HG02938 (cell line): ENCODE measurements around the gene MYH1.
"Not testable (repeated sequence)": the region's sequence is repeated elsewhere in the genome, so short reads cannot be mapped to it uniquely, and the experiment has no call there.

Experiments
- ATAC-seq: cut with Tn5 transposase; IDR thresholded peaks from one replicate; pipeline ENCODE4 v1.9.1; 2021; ENCODE audit warnings: mild to moderate bottlenecking, moderate library complexity; ENCODE audit not compliant: unreplicated experiment

MYH1 gene

DNA sequence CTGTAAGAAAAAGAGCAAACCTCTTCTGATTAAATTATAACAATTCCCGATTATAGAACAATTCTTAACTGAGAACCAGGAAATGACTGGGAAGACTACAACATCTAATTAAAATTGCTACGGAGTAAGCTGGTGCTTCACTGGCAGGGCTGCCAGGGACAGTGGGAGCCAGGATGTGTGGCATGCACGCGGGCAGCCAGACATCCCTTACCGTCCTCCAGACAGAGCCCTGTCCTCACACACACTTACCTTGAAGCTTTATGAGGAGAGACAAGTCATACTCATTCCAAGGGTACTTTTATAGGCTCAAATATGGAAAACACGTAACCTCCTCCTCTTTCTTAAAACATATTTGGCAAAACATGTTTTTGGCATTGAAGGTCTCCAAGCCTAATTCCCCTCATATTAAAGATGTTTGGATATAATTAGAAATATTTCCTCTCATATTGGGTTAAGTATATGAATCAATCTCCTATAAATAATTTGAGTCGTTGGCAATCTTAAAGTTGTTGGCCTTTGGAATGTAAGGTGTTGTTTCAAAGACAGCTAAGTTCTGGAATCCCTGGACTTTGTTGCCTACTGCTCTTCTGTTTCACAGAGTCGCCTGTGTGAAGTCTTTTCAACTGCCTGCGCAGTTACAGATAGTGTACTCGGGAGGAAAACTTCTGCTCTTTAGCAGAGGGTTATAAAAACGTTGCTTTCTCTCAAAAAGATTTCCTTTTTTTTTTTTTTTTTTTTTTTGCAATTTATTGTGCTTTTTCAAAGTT is at the start of gene MYH1:
Gene MYH1, minus strand, starts transcription at position 272 of the 767 bp plus-strand sequence. CDS start 1,900 bp downstream, outside the sequence.
- ATAC-seq = no peak

DNA sequence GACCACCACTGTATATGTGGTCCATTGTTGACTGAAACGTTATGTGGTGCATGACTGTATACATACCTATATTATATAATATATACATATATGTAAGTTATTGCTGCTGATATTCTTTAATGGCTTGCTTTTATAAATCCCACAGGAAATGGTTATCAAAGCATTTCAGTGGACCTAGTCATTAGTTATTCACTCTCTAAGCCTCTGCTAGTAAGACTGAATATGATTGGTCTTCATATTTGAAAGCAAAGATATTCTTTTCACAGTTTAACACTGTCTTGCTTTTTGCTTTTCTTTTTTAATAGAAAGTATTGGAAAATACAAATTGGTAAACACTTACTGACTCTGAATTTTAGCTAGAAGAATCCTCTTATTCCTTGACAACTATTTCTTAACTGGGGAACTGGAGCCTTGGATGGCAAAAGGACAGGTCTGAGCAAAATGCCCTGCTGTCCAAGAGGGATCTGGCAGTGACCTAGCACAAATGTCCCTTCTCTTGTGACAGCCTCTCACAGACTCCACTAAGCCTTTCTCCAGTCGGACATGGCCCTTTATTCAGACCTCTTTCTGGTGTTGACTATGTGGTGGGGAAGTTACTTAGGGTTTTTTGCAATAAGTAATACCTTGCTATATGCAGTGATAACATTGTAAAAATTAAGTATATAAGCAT is 45.8 kb upstream of the MYH1 start:
- no peak for ATAC-seq

DNA sequence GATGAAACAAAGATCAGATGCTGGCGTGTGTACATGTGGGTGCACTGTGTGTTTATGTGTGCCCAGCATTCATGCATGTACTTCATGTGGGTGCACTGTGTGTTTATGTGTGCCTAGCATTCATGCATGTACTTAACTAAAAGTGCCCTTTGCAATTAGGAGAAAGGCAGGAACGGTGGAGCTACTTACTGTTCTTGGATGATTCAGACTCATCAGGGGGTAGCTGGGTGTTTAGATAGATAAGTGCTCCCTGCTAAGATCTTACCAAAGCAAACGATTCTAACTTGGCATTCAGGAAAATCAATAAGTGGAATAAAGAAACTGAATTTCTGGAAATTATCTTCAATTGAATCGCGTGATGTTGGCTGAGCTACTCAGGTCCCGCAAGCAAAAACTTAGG is 39.7 kb upstream of the MYH1 start:
- no peak for ATAC-seq

DNA sequence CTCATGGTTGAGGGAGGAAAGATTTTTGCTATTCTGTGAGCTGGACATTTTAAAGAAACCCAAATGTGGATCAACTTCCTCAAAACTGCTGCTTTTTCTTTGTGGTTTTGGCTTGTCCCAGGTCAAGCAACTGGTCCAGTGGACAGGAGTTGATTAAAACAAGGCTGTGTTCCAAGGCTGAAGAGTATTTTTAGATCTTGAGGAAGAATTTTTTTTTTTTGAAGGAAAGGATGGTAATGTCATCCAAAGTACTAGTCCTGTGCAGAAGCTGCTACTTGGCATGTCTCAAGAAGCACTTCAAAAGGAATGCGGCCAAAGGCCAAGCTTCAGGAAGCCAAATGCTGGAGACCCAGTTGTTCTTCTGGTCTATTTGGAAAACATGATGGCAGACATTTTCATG is 39.1 kb upstream of the MYH1 start:
- ATAC-seq = no peak

DNA sequence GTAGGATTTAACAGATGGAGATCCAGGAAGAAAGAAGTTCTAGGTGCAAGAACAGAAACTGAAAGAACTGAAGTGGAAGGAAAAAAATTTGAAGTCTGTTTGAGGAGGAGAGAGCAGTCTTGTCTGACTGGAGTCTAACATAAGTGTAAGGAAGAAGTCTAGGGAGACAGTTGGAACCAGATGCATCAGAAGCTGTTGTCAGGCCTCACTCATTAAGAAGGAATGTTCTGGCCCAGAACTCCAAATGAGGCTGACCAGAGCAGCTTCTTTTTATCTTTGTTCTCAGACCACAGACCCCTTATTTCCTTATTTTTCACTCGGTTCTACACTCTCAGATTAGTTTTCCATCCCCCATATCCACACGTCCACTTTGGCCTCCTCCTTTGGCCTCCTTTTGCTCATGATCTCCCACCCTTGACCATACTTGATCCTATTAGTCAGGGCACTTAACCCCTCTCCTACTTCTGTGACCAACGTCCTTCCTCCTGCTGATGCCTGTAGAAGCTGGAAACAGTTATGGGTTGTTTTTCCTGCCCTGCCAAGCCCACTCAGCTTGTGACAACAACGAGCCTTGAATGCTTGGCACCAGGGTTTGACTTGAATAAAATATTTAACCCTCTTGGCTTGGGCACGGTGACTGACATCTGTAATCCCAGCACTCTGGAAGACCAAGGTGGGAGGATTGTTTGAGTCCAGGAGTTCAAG is 38.1 kb upstream of the MYH1 start:
- ATAC-seq = no peak

DNA sequence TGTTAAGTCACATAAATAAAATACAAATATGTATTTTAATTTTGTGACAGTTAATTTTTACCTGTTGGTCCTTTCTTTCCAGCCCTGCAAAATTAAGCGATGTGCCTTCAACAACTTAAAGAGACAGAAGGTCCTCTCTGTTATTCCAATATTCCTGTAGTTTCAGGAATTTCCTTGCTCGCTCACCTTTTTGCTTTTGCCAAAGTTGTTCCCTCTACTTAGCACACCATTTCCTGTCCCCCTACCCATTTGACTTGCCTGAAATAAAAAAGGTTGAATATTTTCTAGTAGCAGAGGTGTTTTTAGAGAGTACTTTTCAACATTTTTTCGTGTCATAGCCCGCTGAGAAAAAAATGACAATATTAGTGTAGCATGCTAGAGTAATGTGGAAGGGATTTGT is 31.7 kb upstream of the MYH1 start:
- no peak for ATAC-seq

DNA sequence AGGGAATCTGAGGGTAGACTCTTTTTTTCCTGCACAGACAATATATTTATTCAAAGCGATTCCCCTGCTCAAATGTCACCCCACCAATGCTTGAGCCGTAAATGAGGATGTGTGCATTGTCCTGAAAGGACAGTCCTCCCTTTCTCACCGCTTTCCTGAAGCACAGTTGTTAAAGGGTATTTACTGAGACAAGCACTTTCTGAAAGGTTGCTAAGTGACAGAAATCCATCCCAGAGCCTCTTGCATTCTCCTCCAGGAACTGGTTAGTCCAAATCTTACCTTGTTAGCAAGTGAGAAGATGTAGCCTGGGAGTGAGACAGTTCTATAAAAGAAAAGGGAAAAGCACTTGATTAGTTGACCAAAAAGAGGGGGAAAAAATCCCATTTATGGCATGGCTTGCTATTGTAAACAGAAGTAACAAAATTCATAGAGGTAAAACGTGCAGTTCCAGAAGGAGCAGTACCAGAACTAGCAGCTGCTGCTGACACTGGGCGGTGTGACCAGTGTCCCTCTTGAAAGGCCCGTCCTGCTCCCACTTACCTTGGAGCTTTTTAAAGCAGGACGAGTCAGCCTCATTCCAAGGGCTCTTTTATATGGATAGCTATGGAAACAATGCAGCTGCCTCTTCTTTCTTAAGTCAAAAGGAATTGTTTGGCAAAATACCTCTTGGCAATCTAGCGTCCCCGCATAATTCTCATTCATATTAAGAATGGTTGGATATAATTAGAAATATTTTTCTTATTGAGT is 30.9 kb upstream of the MYH1 start, which contains the start of gene MYH2:
Gene MYH2, minus strand, starts transcription at position 563 of the 747 bp plus-strand sequence. CDS start 1,738 bp downstream, outside the sequence.
- no peak for ATAC-seq

DNA sequence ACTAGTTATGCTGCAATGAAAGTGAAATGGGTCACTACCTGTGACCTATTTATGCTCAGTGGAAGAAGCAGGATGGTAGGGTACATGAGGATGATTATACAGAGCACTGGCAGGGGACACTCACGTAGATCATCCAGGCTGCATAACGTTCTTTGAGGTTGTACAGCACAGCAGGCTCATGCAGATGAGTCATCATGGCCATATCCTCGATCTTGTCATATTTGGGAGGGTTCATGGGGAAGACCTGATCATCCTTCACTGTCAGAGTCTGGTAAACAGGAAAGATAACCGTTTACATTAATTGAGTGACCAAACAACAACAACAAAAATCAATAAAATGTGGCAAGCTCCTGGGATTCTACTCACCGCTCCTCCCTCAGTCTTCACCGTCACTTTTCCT is 29.0 kb upstream of the MYH1 start:
- ATAC-seq = no peak

DNA sequence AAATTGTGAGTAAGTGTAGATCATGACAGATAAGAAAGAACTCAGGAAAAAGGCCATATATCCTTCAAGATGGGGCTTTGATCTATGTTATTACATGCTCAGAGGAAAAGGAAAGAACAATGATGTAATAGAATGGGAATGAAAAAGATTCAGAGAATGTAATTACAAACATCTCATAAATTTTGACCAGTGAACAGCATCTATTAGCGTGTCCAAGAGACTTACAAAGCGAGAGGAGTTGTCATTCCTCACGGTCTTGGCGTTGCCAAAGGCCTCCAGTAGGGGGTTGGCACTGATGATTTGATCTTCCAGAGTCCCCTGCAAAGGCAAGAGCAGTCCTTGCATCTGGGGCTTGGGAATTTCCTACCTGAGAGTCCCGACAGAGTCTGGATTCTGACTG is 25.1 kb upstream of the MYH1 start:
- not testable (repeated sequence) for ATAC-seq

DNA sequence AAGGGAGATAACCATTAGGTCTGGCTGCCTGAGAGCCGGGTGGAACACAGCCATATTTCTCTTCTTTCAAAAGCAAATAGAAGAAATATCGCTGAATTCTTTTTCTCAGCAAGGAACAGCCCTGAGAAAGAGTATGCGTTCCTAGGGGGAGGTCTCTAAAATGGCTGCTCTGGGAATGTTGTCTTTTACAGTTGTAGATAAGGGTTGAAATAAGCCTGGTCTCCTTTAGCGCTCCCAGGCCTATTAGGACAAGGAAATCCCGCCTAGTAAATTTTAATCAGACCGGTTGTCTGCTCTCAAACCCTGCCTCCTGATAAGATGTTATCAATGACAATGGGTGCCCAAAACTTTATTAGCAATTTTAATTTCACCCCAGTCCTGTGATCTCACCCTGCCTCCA is 22.8 kb upstream of the MYH1 start:
- not testable (repeated sequence) for ATAC-seq

DNA sequence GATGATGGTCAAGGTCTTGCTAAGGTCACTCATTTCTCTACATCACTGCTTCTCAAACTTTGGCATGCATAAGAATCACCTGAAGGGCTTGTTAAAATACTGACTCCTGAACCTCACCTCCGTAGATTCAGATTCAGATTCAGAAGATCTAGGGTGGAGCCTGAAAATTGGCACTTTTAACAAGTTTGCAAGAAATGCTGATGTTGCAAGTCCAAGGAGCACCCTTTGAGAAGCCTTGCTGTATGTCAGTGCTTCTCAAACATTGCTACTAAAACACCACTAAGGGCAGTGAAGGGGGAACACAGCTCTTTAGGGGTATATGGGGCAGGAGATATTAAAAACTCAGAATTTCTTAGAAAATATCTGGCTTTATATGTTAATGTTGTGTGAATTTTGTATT is 13.7 kb upstream of the MYH1 start:
- ATAC-seq = no peak

DNA sequence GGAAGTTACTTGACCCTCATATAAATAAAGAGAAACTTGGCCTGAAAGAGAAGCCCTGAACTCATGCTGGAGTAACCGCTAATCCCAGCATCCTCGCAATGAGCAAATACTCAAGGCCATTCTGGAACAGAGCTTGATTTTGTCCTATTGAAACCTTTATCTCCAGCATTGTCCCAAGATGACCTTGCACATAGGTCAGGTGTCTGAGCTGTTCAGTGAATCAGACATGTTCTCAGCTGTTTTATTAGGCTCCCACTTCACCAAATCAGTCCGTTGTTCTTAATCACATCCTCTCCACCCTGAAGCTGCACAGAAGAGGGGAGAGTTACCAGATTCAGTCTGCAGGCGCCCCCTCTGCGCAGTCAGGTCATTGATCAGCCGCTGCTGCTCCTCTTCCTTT is 9.1 kb upstream of the MYH1 start:
- ATAC-seq = no peak

DNA sequence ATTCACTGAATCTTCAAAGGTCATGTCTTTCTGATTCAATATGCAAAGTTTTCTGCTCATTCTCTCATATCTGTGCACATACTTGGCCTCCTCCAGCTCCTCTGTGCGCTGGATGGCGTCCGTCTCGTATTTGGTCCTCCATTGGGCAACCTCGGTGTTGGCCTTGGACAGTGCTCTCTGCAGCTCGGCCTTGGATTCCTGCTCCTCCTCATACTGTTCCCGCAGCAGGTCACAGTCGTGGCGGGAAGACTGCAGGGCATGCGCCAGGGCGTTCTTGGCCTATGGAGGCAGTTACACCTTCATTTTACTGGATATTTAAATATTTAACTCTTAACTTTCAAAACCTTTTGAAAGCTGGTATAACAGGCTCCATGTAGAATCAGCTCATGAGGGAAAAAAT is 8.2 kb upstream of the MYH1 start:
- no peak for ATAC-seq

DNA sequence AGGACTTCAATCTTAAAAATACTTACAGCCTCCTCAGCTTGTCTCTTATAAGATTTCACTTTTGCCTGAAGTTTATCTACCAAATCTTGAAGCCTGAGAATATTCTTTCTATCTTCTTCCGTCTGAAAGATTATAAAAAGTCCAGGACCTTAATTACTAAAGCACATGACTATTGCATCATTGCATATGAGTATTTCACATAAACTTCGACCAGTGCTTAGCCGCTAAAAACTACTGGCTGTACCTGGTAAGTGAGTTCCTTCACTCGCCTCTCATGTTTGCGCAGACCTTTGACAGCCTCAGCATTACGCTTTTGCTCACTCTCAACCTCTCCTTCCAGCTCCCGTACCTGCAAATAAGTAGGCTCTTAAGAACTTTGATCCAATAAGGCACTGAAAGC is 4.7 kb upstream of the MYH1 start:
- no peak for ATAC-seq

DNA sequence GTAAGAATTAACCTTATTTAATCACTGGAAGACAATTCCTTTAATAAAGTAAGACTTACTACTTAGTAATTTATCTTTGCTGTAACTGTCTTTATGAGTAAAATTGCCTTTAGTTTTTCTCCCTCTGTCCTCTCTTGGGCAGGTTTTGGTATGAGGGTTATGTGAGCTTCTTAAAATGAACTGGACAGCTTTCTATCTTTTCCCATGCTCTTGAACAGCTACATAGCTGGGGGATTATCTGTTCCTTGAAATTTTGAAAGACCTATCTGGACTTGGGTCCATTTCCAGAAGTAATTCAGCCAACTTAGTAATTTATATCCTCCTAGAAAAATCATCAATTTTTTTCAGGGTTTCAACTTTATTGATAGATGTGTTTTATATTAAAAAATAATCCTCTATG is 3.6 kb upstream of the MYH1 start:
- no peak for ATAC-seq

DNA sequence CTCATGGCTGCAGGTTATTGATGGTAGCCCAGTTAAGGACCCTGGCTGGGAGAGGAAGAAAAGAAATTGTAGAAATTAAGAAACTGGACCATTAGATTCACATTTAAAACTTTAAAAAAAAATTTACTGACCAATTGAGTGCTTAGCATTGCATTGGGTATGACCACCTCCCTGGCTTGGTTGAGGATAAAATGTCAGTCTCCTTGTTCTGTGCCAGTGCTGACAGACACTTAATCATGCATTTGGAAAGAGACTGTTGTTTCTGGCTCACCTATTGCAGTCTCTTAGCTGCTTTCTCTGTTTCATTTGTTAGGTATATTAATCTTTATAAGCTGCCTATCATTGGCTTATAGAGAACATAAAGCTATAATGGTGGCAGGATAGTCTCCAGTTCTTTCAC is 1.7 kb downstream of the MYH1 start:
- no peak for ATAC-seq

DNA sequence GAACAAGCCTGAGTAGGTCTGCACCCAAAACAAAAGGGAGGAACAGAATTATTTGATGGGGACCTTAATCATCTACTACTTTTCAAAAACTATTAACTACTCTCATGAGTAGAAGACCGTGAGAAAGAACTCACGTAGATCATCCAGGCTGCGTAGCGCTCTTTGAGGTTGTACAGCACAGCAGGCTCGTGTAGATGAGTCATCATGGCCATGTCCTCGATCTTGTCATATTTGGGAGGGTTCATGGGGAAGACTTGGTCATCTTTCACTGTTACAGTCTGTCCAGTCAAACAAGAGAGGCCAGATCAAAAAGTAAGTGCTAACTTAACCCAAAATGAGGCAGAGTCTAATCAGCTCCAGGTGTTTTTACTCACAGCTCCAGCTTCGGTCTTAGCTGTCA is 2.3 kb downstream of the MYH1 start:
- ATAC-seq = no peak

DNA sequence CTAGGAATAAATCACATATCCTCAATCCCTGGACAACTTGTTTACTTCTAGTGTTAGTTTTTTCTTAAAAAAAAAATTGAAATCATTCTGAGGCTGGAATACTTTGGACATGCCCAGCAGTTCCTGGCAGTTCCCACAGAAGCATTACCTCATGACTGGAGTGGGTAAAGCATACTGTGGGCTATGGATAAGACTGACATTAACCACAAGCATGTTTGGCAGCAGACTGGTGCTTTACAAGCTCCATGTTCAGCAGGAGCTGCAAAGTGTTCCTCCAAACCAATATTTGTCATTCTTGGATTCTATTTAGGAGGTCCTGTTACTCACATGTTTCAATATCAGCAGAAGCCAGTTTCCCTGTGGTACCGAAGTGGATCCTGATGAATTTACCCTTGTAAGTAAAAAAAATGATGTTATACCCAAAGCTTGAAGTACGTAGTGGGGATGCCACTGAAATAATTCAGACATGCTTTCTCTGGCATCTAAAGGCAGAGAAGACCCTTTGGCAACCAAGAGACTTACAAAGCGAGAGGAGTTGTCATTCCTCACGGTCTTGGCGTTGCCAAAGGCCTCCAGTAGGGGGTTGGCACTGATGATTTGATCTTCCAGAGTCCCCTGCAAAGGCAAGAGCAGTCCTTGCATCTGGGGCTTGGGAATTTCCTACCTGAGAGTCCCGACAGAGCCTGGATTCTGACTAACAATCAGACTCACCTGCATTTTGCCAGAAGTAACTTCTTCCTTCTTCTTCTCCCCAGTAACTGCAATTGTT is 4.9 kb downstream of the MYH1 start:
- ATAC-seq = no peak

DNA sequence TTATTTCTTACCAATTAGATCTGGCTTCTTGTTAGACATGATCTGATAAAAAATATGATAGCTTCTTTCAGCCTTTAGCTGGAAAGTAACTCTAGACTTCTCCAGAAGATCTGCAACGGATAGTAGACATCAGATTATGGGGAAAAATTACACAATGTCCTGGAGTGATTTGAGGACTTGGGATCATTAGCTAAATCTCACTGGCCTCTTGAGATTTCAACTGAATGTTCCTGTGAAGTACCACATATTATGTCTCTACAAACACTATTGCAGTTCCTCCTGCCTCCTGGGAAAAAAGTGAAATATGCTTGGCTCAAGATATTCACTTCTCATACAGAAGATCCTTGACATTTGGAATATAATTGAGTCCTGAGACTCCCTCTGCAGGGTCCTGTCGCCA is 5.5 kb downstream of the MYH1 start:
- ATAC-seq = no peak

DNA sequence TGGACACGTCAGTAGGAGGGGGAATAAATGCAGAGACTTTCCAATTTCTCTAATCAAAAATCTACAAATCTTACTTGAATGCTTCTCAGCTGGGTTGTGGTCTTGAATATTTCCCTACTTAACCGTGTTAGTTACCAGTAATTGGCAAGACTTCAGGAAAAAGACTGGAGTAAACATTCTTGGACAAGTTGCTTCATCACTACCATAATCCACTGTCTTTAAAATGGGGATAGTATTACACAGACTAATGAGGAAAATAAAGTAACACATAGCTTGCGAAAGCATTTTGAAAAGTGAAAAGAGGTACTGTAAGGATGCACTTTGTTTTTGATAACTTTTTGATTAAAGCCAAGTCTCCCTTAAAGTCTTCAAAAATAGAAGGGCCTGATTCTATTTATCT is 18.4 kb downstream of the MYH1 start:
- ATAC-seq = no peak
